Adrenal gland (tissue), 5 donors: ENCODE results near the gene AOC1.

Experiments used
- POLR2A ChIP-seq, 2 donors: fragments of 450-650 bp; IDR thresholded peaks; one replicate each; pipeline ENCODE4 v1.6.1; 2017; ENCODE audit warnings: antibody characterized with exemption in 2 of 2, mild to moderate bottlenecking in 2 of 2, moderate library complexity in 1 of 2
- TF ChIP-seq, protein P1 (sequence below), 6 experiments: fragments of 450-650 bp in 4 of 6; fragments of 200-600 bp in 2 of 6; sonication (generic) in 1 of 6; IDR thresholded peaks; 1 replicate in 5 of 6; 2 replicates in 1 of 6; pipeline versions ENCODE4 v1.5.1 to v1.8.0; 2016 to 2021; ENCODE audit warnings: antibody characterized with exemption in 6 of 6, mild to moderate bottlenecking in 2 of 6, moderate library complexity in 1 of 6
- donor health status: DM: no; HTN: no; CAD: no.

DNA sequence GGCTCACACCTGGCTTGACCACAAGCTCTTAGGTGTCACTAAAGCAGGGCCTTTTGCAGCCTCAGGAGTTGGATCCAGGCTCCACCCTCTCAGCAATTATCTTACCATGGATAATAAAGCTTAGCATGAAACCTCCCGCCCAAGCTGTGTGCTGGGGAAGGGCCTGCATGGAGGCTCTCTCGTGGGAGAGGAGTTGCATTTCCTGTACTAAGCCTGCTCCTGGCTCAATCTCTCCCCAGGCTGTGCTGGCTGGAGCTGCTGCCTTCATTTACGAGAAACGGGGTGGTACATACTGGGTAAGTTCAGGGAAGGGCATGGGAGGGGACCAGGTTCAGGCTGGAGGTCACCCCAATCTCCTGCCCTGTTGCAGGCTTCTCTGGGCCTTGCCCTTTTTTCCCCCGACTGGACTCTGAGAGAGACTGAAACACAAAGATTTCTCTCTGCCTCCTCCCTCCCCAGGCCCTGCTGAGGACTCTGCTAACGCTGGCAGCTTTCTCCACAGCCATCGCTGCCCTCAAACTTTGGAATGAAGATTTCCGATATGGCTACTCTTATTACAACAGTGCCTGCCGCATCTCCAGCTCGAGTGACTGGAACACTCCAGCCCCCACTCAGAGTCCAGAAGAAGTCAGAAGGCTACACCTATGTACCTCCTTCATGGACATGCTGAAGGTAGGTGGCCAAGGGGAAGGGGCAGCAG is 49.0 kb upstream of the AOC1 start:
- TF ChIP-seq, protein P1, sequence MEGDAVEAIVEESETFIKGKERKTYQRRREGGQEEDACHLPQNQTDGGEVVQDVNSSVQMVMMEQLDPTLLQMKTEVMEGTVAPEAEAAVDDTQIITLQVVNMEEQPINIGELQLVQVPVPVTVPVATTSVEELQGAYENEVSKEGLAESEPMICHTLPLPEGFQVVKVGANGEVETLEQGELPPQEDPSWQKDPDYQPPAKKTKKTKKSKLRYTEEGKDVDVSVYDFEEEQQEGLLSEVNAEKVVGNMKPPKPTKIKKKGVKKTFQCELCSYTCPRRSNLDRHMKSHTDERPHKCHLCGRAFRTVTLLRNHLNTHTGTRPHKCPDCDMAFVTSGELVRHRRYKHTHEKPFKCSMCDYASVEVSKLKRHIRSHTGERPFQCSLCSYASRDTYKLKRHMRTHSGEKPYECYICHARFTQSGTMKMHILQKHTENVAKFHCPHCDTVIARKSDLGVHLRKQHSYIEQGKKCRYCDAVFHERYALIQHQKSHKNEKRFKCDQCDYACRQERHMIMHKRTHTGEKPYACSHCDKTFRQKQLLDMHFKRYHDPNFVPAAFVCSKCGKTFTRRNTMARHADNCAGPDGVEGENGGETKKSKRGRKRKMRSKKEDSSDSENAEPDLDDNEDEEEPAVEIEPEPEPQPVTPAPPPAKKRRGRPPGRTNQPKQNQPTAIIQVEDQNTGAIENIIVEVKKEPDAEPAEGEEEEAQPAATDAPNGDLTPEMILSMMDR (IDR thresholded peaks at IDR 0.05), result no peak
- no peak for TF ChIP-seq POLR2A (IDR thresholded peaks at IDR 0.05)
